HG03457 (cell line): Measurements from ENCODE around the gene LRP1B.
"Not testable (repeated sequence)": the region's sequence is repeated elsewhere in the genome, so short reads cannot be mapped to it uniquely, and the experiment has no call there.

Source experiments
- ATAC-seq: cut with Tn5 transposase; IDR thresholded peaks from one replicate; pipeline ENCODE4 v1.9.1; 2021; ENCODE audit warnings: moderate number of reproducible peaks; ENCODE audit not compliant: unreplicated experiment

The LRP1B gene

GRCh38 chr2:142104134-142104758 is 26.6 kb downstream of the LRP1B start:
- ATAC-seq, result no peak

DNA sequence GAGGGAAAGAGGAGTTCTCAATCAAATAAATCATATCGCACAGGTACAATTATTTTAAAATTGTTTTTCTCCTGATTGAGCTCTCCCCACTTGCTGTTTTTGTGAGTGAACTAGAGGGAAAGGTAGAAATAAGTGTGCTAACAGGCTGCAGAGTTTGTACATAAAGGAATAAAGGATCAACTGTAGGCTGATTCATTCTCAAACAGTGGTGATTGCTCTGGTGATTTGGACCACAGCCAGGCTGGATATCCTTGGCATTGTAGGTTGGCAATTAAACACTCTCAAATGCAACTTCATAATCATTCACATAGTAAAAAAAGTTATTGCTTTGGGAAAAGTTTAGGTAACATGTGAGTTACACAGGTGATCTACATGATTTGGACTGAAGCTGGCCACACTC is 29.8 kb downstream of the LRP1B start:
- ATAC-seq, result no peak

GRCh38 chr2:142100139-142100873 is 30.5 kb downstream of the LRP1B start:
- ATAC-seq, result no peak

DNA sequence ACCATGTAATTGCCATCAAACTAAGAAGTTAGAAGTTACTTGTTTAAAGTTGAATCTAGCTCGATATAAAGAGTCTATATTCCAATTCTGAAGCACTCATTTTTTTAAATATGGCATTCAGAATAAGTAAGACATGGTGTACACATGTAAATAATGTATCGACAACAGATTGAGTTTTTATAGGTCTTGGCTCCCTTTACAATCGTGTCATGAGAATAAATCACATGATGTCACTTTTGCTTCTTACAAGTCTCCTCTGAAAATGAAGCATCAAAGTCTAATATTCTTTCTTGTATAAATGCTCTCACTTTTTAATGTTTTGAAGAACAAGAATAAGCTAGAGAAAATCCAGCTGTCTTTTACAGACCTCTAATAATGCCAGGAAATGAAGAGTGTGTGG is 33.1 kb downstream of the LRP1B start:
- no peak for ATAC-seq

DNA sequence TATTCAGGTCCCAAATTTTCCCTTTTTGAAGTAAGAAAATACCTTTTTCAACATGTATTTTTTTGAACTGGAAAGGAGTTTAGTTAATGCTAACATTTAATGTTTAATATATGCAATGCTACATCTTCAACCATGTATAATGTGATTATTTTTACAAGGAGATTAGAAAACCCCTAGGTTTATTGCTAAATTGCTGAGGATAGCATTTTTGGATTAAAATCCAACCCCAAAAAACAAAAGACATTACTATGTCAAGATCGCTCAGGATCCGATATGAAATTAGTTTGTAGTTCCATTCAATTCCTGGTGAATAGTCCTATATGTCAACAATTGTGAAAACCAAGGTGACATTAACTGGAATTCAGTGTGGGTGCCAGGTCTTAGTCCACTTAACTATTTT is 35.2 kb downstream of the LRP1B start:
- no peak for ATAC-seq

GRCh38 chr2:142094233-142094632 is 36.6 kb downstream of the LRP1B start:
- no peak for ATAC-seq

GRCh38 chr2:142088058-142088568 is 42.7 kb downstream of the LRP1B start:
- ATAC-seq, result no peak

- not testable (repeated sequence) for ATAC-seq
Observed at GRCh38 chr2:142087585-142087984, 43.2 kb downstream of the LRP1B start.

GRCh38 chr2:142082368-142082767 is 48.4 kb downstream of the LRP1B start:
- no peak for ATAC-seq

DNA sequence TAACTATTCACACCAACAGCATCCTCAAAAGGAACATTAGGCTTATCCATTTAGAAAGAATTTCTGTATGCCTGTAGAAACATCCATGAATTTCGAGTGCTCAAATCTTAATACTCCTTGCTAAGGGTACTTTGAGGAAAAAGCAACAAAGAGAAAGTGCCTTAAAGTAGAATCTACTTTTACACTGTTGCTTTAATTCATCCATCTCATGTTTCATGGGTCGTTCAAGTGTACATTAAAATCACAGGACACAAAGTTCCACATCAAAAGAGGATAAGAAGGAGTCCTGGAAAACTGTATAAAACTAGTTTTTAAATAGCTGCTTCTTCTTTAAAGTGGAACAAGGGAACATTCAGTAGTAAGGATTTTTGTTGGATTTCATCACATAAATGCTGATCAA is 54.5 kb downstream of the LRP1B start:
- no peak for ATAC-seq

DNA sequence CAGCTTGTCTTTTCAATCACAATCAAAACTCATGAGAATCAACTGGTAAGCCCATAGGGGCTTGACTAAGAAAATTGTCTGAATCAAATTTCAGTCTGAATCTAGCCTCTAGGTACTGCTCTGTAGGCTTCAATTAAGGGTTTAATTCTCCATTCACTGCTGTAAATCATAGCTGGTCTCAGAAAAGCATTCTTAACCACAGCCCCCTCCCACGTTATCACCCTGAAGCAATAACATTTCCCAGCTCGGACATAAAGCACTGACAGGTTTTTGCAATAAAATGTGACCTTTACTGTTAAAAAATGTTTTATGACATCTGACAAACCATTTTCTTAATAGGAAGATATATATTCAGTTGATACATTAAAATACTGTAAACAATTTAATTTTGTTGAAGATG is 55.0 kb downstream of the LRP1B start:
- ATAC-seq, result no peak

DNA sequence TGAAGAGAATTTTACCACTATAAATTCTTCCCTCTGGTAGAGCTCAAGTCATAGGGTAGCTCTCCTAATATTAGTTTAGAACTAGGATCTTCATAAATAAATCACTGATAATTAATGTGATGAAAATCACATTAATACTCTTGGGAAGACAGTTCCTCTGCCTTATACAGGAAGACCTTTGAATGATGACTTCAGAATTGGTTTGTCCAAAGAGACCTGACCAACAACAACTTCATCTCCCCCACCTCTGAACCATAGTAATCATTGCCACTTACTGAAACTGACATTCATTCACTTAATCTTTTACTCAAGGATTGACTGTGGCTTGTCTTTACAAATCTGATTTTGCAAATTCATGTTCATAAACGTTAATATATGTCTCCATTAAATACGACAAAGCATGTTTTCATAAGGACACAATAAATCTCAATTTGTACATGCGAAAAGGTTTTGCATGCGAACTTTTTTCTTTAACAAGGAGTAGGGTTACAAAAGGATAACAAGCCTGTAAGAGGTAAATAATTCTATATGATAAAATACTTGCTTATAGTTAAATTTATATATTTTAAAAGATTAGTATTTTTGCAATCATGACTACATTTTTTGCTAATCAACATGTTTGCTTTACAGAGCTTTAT is 61.4 kb downstream of the LRP1B start:
- ATAC-seq, result no peak

DNA sequence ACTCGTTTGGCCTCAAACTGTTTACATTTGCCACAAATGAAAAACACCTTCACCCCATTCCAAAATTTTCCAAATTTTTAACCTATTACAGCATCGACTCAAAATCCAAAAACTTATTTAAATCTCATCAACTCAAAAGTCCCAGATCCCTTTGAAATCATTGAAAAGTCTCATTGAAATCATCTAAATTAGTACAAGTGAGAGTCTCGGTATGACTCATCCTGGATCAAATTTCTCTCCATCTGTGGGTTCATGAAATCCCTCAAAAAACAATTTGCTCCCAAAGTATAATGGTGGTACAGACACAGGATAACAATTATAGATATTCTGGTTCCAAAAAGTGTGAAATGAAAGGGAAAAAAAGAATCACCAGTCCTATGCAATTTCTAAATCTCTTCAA is 65.1 kb downstream of the LRP1B start:
- ATAC-seq, result no peak

DNA sequence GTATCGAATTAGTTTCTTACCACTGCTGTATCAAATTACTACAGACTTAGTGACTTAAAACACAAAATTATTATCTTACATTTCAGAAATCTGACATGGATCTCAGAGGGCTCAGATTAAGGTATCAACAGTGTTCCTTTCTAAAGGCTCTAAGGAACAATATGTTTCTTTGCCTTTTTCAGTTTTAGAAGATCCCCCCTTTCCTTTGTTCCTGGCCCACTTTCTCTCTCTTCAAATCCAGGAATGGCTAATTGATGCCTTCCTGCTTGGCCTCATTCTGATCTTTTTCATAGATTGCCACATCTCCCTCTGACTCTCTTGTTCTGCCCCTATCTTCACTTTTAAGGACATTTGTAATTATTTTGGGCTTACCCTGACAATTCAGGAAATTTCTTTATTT is 65.7 kb downstream of the LRP1B start:
- no peak for ATAC-seq

DNA sequence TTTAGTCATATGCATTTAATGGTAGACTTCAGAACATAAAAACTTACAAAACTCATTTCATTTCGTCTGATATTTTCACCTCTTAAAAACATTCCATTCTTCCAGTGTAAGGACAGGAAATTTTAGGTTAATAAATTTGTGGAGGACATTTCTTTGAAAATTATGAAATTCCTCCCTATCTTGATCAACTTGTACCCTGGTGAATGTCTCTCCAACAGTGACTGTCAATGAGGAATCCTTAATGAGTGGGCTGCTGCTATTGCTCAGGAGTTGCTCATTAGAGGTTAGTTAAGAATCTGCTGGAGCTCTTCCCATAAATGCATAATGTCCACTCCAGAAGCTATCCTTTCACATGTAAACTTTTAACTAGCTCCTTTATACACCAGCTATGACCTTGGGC is 69.1 kb downstream of the LRP1B start:
- ATAC-seq, result no peak

GRCh38 chr2:142058149-142058548 is 72.7 kb downstream of the LRP1B start:
- no peak for ATAC-seq

DNA sequence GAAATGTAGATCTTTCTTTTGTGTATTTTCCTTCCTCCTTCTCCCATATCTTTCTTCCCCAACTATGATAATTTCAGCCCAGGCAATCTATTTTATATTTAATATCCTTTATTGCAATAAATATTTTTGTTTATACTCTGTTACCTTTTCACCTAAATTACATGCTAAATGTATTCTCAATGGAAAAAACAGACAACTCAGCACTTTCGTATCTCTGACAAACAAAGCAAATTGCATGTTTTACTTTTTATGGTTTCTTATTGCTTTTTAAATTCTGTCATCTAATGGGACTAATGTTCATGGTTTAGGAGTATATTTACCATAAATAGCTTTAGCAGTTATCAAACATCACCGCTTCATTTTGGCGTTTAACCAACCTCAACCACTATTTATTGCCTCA is 74.0 kb downstream of the LRP1B start:
- ATAC-seq, result no peak

GRCh38 chr2:142052220-142052863 is 78.5 kb downstream of the LRP1B start:
- ATAC-seq, result no peak

DNA sequence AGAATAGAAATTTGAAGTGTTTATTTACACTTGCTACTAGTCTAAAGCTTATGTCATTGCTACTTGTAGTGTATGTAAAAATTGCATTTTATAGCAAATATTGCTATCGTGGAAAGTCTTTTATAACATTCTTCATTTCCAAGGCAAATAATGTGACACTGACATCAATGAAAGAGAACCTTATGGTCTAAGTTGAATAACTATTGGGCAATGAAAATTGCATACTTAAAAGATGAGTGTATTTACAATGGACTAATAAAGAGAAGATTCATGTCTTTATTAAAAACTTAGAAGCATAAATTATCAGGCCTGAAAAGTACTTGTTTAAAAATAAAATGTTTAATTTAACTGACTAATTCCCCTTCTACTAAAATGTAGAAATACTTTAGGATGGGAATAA is 82.2 kb downstream of the LRP1B start:
- no peak for ATAC-seq

- ATAC-seq, result no peak
Observed at GRCh38 chr2:142045641-142046040, 85.2 kb downstream of the LRP1B start.

DNA sequence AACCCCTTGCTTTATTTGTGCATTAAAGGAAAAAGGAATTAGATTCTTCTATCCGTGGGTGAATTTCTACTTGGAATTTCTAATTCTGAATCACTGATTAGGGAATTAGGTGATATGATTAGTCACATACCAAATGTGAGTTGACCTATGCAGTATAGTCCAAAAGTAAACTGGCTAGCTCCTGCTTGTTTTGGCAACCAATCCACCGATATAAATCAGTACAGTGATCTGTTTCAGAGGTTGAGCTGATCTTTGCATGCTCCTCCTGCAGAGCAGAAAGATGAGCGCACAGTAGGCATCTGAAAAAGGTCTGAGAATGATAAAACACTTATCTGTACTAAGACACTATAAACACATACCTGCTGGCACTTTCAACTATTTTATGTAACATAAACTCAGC is 86.6 kb downstream of the LRP1B start:
- ATAC-seq, result no peak
